ENCODE measurements around the gene MYO10.

DNA sequence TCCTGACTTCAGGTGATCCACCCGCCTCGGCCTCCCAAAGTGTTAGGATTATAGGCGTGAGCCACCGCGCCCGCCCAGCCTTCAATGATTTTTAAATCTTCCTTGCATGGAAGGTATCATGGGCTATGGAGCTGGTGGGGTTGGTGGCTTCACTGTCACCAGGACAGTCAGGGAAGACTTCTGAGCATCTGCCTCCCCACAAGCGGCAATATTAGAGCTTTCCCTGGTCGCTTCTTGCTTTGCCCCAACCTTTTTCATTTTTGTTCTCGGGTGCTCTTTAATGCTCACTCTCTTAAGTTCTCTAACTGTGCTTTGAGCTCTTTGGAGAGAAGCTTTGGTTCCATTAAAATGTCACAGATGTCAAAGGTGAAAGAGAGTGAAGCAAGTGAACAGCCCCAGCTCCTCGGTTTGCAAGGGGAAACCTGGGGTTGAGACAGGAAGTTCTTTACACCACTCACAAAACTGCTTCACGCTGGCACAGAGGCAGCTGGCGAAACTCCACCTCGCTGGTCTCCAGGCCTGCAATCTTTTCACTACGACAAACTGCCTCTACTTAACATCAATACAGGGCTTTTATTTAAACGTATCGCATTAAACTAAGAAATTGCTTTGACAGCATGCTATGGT is 176.8 kb downstream of the MYO10 start:
- no peak for TF ChIP-seq POLR2A (IDR thresholded peaks at IDR 0.05)
- TF ChIP-seq, protein P1, sequence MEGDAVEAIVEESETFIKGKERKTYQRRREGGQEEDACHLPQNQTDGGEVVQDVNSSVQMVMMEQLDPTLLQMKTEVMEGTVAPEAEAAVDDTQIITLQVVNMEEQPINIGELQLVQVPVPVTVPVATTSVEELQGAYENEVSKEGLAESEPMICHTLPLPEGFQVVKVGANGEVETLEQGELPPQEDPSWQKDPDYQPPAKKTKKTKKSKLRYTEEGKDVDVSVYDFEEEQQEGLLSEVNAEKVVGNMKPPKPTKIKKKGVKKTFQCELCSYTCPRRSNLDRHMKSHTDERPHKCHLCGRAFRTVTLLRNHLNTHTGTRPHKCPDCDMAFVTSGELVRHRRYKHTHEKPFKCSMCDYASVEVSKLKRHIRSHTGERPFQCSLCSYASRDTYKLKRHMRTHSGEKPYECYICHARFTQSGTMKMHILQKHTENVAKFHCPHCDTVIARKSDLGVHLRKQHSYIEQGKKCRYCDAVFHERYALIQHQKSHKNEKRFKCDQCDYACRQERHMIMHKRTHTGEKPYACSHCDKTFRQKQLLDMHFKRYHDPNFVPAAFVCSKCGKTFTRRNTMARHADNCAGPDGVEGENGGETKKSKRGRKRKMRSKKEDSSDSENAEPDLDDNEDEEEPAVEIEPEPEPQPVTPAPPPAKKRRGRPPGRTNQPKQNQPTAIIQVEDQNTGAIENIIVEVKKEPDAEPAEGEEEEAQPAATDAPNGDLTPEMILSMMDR (IDR thresholded peaks at IDR 0.05) = no peak
